Astrocyte (in vitro differentiated cells and primary cell): ENCODE measurements around the gene PRKAA2.

ENCODE experiments used
- EZH2 ChIP-seq: IDR thresholded peaks from 2 replicates; pipeline ENCODE4 v1.6.1; 2012; ENCODE audit warnings: mild to moderate bottlenecking, low read length, inconsistent platforms; ENCODE audit not compliant: insufficient read depth
- TF ChIP-seq, protein P1 (sequence below): IDR thresholded peaks from 2 replicates; pipeline ENCODE4 v1.5.1; 2011; ENCODE audit warnings: low read depth, mild to moderate bottlenecking, inconsistent platforms, low read length, moderate library complexity; ENCODE audit not compliant: insufficient read depth

DNA sequence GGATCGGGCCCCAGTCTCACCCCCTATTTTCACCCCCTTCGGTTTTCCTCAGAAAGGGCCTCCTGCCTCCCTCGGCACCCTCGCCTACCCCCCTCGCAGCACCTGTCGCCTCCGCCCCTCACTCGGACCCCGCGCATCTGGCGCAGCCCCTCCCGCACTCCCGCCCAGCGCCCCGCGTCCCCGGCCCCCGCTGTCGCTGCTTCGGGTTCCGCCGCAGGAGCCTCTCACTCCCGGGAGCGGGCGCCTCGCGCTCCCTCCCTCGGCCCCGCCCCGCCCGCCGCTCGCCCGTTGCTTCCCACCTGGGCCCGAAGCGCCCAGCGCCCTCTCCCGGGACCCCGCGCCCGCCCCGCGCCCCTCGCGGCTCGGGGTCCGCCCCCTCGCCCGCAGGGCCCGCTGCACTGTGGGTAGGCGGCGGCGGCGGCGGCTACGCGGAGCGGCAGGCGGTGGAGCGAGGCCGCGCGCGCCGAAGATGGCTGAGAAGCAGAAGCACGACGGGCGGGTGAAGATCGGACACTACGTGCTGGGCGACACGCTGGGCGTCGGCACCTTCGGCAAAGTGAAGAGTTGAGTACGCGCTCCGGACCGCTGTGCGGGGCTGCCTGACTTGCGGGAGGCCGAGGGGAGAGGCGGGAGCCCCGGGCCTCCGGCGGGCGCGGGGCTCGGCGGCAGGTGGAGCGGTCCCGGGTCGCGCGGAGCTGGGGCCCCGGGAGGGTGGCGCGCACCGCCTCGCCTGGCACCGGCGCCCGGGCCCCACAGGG is at the start of gene PRKAA2:
- TF ChIP-seq, protein P1, sequence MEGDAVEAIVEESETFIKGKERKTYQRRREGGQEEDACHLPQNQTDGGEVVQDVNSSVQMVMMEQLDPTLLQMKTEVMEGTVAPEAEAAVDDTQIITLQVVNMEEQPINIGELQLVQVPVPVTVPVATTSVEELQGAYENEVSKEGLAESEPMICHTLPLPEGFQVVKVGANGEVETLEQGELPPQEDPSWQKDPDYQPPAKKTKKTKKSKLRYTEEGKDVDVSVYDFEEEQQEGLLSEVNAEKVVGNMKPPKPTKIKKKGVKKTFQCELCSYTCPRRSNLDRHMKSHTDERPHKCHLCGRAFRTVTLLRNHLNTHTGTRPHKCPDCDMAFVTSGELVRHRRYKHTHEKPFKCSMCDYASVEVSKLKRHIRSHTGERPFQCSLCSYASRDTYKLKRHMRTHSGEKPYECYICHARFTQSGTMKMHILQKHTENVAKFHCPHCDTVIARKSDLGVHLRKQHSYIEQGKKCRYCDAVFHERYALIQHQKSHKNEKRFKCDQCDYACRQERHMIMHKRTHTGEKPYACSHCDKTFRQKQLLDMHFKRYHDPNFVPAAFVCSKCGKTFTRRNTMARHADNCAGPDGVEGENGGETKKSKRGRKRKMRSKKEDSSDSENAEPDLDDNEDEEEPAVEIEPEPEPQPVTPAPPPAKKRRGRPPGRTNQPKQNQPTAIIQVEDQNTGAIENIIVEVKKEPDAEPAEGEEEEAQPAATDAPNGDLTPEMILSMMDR, result no peak
- no peak for TF ChIP-seq EZH2
